NB4 (cell line): ENCODE data around the gene EFCAB10.

Experiments used
- DNase-seq: peaks from one replicate; pipeline ENCODE4 v3.0.0; 2010; ENCODE audit warnings: low read depth
- H3K4me3 ChIP-seq: one replicate; pipeline ENCODE4 v1.5.1; 2011; ENCODE audit warnings: mild to moderate bottlenecking, low read depth, low read length, moderate library complexity
- CTCF ChIP-seq: IDR thresholded peaks from one replicate; pipeline ENCODE4 v1.5.1; 2012; ENCODE audit warnings: low read depth, low read length
- MAX ChIP-seq: IDR thresholded peaks from 2 replicates; pipeline ENCODE4 v1.6.1; 2011; ENCODE audit warnings: low read depth, low read length
- MYC ChIP-seq: IDR thresholded peaks from 2 replicates; pipeline ENCODE4 v1.6.1; 2011; ENCODE audit warnings: low read depth, low read length
- POLR2A ChIP-seq: IDR thresholded peaks from 2 replicates; pipeline ENCODE4 v1.6.1; 2011; ENCODE audit warnings: mild to moderate bottlenecking; ENCODE audit not compliant: insufficient read length; ENCODE audit errors: extremely low read depth

EFCAB10 gene

GRCh38 chr7:105621617-105622016, 40.3 kb upstream of the EFCAB10 start:
- no peak for DNase-seq
- TF ChIP-seq POLR2A (no peak), MAX (no peak), CTCF (no peak), MYC (no peak)
- no peak overlapping the region for H3K4me3 ChIP-seq

GRCh38 chr7:105621176-105621575, 39.9 kb upstream of the EFCAB10 start:
- DNase-seq = no peak
- no peak for TF ChIP-seq MYC
- no peak for TF ChIP-seq POLR2A
- no peak for TF ChIP-seq CTCF
- TF ChIP-seq MAX = no peak
- no peak overlapping the region for H3K4me3 ChIP-seq

- TF ChIP-seq MAX = no peak
- no peak for TF ChIP-seq CTCF
- TF ChIP-seq POLR2A = no peak
- TF ChIP-seq MYC = no peak
- no peak overlapping the region for H3K4me3 ChIP-seq
- no peak for DNase-seq
Observed at GRCh38 chr7:105619590-105619989, 38.3 kb upstream of the EFCAB10 start.

GRCh38 chr7:105618016-105618296, 36.7 kb upstream of the EFCAB10 start:
- DNase-seq = no peak
- TF ChIP-seq POLR2A (no peak), MAX (no peak), CTCF (no peak), MYC (no peak)
- no peak overlapping the region for H3K4me3 ChIP-seq

- DNase-seq = no peak
- TF ChIP-seq POLR2A (no peak), MYC (no peak), MAX (no peak), CTCF (no peak)
- no peak overlapping the region for H3K4me3 ChIP-seq
Observed at GRCh38 chr7:105617280-105618015, 36.2 kb upstream of the EFCAB10 start.

GRCh38 chr7:105614341-105614840, 33.1 kb upstream of the EFCAB10 start:
- no peak for TF ChIP-seq POLR2A
- TF ChIP-seq MAX = no peak
- TF ChIP-seq CTCF = no peak
- TF ChIP-seq MYC = no peak
- H3K4me3 ChIP-seq = no peak overlapping the region
- DNase-seq = no peak
